BE2C (cell line): ENCODE measurements around the gene FGFRL1.
A peak's percentile ranks its signal among the peaks of the same experiment; 100 is the strongest.
"Not testable (repeated sequence)": the region's sequence is repeated elsewhere in the genome, so short reads cannot be mapped to it uniquely, and the experiment has no call there.

Experiments
- DNase-seq: peaks from one replicate; pipeline ENCODE4 v3.0.0-alpha.2; 2020
- H3K27me3 ChIP-seq: fragments of 250-450 bp; sonication (Bioruptor Pico); 2 replicates; pipeline ENCODE4 v1.5.1; 2020; ENCODE audit warnings: mild to moderate bottlenecking
- H3K36me3 ChIP-seq: fragments of 250-450 bp; sonication (Bioruptor Pico); 2 replicates; pipeline ENCODE4 v1.5.1; 2020; ENCODE audit warnings: mild to moderate bottlenecking
- H3K4me1 ChIP-seq: fragments of 250-450 bp; sonication (Bioruptor Pico); 2 replicates; pipeline ENCODE4 v1.5.1; 2020
- H3K4me3 ChIP-seq: 2 replicates; pipeline ENCODE4 v1.5.1; 2011; ENCODE audit warnings: low read depth, low read length
- H3K9me3 ChIP-seq: fragments of 250-450 bp; sonication (Bioruptor Pico); 2 replicates; pipeline ENCODE4 v1.5.1; 2020
- CTCF ChIP-seq: IDR thresholded peaks from 2 replicates; pipeline ENCODE4 v1.5.1; 2012; ENCODE audit warnings: mild to moderate bottlenecking, low read depth, low read length

FGFRL1 gene

GRCh38 chr4:1045193-1045594 is 33.8 kb downstream of the FGFRL1 start:
- Histone ChIP-seq H3K36me3 (no peaks in the 10 kb centered on the region), H3K4me1 (no peaks in the 10 kb centered on the region), H3K4me3 (no peak overlapping the region), H3K9me3 (no peaks in the 10 kb centered on the region), H3K27me3 (peaks cover 40% of the 10 kb centered on the region)
- DNase-seq: peak; percentile 9
- no peak for TF ChIP-seq CTCF

DNA sequence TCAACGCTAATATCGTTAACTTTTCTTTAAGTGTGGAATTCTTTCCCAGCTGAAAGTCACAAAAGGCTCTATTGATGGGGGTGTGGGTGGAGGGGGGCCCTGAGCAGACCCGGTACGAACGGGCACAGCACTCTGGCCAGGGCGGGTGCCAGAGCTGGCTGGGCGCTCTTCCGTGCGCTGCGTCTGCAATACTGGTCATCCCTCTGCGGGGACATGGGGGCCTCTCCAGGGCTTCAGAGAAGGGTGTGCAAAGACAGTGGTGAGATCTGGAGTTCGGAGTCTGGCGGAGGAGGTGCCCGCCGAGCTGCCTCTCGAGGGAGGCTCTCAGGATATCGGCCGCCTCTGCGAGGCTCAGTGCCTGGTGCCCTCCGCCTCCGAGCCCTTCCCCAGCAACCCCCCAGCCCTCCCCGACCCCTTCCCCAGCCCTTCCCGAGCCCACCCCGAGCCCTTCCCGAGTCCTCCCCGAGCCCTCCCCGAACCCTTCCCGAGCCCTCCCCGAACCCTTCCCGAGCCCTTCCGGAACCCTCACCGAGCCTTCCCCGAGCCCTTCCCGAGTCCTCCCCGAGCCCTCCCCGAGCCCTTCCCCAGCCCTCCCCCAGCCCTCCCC is 34.3 kb downstream of the FGFRL1 start:
- H3K27me3 ChIP-seq: peaks cover 45% of the 10 kb centered on the region
- TF ChIP-seq CTCF: no peak
- no peaks in the 10 kb centered on the region for H3K9me3 ChIP-seq
- no peak for DNase-seq
- no peak overlapping the region for H3K4me3 ChIP-seq
- no peaks in the 10 kb centered on the region for H3K36me3 ChIP-seq
- H3K4me1 ChIP-seq: no peaks in the 10 kb centered on the region

DNA sequence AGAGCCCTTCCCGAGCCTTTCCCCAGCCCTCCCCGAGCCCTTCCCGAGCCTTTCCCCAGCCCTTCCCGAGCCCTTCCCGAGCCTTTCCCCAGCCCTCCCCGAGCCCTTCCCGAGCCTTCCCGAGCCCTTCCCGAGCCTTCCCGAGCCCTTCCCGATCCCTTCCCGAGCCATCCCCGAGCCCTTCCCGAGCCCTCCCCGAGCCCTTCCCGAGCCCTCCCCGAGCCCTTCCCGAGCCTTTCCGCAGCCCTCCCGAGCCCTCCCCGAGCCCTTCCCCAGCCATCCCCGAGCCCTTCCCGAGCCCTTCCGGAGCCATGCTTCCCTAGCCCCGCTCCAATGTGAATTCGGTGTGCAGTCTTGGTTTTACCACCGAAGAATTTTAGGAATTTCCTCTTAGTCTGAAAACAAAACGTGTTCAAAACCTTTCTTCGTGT is 35.2 kb downstream of the FGFRL1 start:
- H3K27me3 ChIP-seq: peaks cover 54% of the 10 kb centered on the region
- not testable (repeated sequence) for H3K4me1 ChIP-seq, H3K36me3 ChIP-seq, H3K4me3 ChIP-seq, H3K9me3 ChIP-seq
- peak; percentile 58 for DNase-seq

DNA sequence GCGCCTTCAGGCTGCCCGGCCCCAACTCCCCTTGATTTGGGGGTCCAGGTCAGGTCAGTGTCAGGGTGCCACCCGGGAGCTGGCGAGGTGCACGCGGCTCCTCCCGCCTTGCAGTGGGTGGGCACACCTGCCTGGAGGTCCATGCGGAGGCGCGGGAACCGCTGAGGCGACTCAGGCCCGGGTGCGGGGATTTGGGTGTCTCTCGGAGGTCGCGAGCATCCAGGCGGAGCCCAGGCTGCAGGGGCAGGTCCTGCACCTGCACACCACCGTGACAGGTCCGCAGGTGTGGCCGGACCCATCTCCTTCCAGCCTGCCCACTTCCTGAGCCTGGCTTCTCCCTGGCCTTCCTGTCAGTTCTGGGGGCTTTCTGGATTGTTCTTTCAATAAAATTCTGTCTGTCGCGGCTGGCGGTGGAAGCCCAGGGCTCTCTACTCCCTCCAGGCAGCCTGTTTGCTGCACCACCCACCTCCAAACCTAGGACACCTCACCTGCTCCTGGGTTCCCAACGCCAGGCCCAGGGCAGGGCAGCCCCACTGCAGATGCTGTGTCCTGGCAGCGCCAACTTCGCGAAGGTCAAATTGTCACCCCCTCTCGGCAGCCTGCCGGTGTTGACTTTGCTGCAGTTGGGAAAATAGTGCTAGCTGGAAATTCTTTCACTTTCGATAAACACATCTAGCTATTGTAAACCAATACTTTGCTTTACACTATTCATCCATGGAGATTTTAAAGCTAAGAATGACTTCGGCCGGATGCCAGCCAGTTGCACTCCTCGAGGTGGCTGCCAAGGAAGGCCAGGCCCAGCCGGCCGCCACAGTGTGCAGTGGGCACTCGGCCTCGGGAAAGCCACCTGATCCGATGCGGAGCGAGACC is 35.9 kb downstream of the FGFRL1 start:
- H3K4me3 ChIP-seq: no peak overlapping the region
- no peak for TF ChIP-seq CTCF
- no peaks in the 10 kb centered on the region for H3K4me1 ChIP-seq
- peaks cover 61% of the 10 kb centered on the region for H3K27me3 ChIP-seq
- no peaks in the 10 kb centered on the region for H3K9me3 ChIP-seq
- DNase-seq: peak; percentile 9
- no peaks in the 10 kb centered on the region for H3K36me3 ChIP-seq

DNA sequence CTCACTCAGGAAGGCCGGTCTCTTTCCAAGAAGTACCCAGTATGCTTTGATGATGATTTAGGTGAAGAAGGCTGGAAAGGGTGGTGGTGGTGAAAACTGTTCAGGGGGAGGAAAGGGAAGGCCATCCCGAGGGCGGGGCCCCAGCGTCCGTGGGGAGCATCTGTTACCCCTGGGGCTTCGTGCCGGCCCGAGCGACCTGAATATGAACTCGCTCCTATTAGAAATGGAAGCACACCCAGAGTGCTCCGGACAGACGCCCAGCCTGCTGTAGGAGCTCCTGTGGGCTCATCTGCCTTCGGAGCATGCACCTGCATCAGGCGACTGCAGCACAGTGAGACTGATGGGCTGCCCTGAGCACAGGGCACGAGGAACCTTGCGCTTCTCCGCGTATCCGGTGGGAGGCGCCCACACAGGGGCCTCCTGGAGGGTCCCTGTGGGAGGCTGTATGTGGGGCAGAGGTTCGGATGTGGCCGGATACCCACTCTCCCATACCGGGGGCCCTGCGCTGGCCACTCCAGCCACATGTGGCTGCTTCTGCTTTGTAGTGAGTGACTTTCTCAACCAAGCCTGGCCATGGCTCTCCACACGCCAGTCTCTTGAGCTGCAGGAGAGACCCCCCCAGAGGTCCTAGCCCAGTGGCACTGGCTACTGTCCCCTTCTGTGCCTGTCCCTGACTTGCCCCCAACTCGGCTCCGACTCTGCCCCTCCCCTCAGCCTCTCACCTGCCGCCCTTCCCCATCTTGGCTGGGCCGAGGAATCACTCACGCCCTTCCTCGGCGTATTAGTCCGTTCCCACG is 36.7 kb downstream of the FGFRL1 start:
- peak; percentile 3 for DNase-seq
- no peak for TF ChIP-seq CTCF
- Histone ChIP-seq H3K4me1 (no peaks in the 10 kb centered on the region), H3K9me3 (no peaks in the 10 kb centered on the region), H3K36me3 (no peaks in the 10 kb centered on the region), H3K4me3 (no peak overlapping the region), H3K27me3 (peaks cover 70% of the 10 kb centered on the region)

- Histone ChIP-seq H3K4me3 (no peak overlapping the region), H3K4me1 (no peaks in the 10 kb centered on the region), H3K36me3 (no peaks in the 10 kb centered on the region), H3K27me3 (peaks cover 65% of the 10 kb centered on the region), H3K9me3 (no peaks in the 10 kb centered on the region)
- TF ChIP-seq CTCF: no peak
- no peak for DNase-seq
Measured at GRCh38 chr4:1048773-1049590, 37.6 kb downstream of the FGFRL1 start.
